Neutrophil (primary cell): ENCODE measurements around the gene KLHL18.

Experiments used
- H3K27ac ChIP-seq: fragments of 200-600 bp; sonication (generic); 2 replicates; pipeline ENCODE4 v1.5.1; 2016; ENCODE audit warnings: mild to moderate bottlenecking, moderate library complexity
- H3K27me3 ChIP-seq: fragments of 200-600 bp; sonication (generic); 2 replicates; pipeline ENCODE4 v1.6.0; 2016; ENCODE audit warnings: mild to moderate bottlenecking
- H3K36me3 ChIP-seq: fragments of 200-600 bp; sonication (generic); 2 replicates; pipeline ENCODE4 v1.5.1; 2017
- H3K4me1 ChIP-seq, 2 experiments: fragments of 200-600 bp in 1 of 2; sonication (generic) in 1 of 2; 1 replicate in 1 of 2; 2 replicates in 1 of 2; pipeline versions ENCODE4 v1.5.1 to v1.6.1; 2013 to 2016; ENCODE audit warnings: low read depth in 1 of 2, low read length in 1 of 2, mild to moderate bottlenecking in 1 of 2, moderate library complexity in 1 of 2; ENCODE audit not compliant: control insufficient read depth in 1 of 2, insufficient read depth in 1 of 2
- H3K4me3 ChIP-seq, 2 experiments: fragments of 200-600 bp in 1 of 2; sonication (generic) in 1 of 2; 1 replicate in 1 of 2; 2 replicates in 1 of 2; pipeline ENCODE4 v1.5.1; 2013 to 2016; ENCODE audit warnings: low read depth in 1 of 2, low read length in 1 of 2, mild to moderate bottlenecking in 1 of 2, moderate library complexity in 1 of 2
- H3K9me3 ChIP-seq: fragments of 200-600 bp; sonication (generic); 2 replicates; pipeline ENCODE4 v1.5.1; 2016
- TF ChIP-seq, protein P1 (sequence below): fragments of 200-600 bp; sonication (generic); IDR thresholded peaks from 2 replicates; pipeline ENCODE4 v1.5.1; 2016; ENCODE audit warnings: antibody characterized with exemption

The KLHL18 gene

DNA sequence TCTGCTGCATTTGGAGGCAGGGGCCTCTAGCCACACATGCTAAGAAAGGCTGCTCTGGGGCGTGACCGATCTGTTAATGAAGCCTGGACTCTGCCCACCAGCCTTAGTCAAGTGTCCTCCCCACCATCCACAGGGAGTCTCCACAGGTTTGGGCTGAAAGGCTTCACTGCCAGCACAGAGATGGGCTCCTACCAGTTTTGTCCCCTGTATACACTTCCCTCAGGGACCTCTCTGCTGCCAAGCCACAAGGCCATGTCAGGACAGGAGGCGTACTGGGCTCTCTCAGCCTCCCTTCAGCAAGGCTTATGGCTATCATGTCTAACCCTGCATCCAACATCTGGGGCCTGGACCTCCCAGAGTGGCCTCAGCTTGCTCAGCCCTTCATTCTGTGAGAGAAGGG, 23.6 kb upstream of the KLHL18 start:
- Histone ChIP-seq H3K9me3 (no peaks in the 10 kb centered on the region), H3K36me3 (no peaks in the 10 kb centered on the region), H3K27me3 (no peaks in the 10 kb centered on the region), H3K4me1 (no peaks in the 10 kb centered on the region), H3K4me3 (no peak overlapping the region), H3K27ac (no peak overlapping the region)
- TF ChIP-seq, protein P1, sequence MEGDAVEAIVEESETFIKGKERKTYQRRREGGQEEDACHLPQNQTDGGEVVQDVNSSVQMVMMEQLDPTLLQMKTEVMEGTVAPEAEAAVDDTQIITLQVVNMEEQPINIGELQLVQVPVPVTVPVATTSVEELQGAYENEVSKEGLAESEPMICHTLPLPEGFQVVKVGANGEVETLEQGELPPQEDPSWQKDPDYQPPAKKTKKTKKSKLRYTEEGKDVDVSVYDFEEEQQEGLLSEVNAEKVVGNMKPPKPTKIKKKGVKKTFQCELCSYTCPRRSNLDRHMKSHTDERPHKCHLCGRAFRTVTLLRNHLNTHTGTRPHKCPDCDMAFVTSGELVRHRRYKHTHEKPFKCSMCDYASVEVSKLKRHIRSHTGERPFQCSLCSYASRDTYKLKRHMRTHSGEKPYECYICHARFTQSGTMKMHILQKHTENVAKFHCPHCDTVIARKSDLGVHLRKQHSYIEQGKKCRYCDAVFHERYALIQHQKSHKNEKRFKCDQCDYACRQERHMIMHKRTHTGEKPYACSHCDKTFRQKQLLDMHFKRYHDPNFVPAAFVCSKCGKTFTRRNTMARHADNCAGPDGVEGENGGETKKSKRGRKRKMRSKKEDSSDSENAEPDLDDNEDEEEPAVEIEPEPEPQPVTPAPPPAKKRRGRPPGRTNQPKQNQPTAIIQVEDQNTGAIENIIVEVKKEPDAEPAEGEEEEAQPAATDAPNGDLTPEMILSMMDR, result no peak

DNA sequence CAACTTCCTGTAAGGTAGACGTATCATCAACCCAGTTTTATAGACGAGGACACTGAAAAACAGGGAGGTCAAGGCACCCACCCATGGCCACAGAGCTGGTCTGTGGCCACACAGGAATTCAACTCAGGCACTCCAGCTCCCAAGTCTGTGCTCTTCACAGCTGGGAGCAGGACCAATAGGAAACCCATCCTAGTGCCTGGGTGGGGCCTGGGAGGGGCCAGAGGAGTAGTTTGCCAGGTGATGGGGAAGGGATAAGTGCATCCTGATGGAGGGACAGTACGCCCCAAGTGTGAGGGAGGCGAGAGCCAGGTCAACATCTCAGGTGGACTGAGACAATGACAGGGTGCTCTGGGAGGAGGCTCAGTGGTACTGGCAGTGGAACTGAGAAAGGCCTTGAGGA, 22.1 kb upstream of the KLHL18 start:
- no peak overlapping the region for H3K27ac ChIP-seq
- no peaks in the 10 kb centered on the region for H3K9me3 ChIP-seq
- no peaks in the 10 kb centered on the region for H3K27me3 ChIP-seq
- no peaks in the 10 kb centered on the region for H3K4me1 ChIP-seq
- H3K4me3 ChIP-seq, result no peak overlapping the region
- TF ChIP-seq, protein P1, result no peak
- H3K36me3 ChIP-seq, result no peaks in the 10 kb centered on the region

DNA sequence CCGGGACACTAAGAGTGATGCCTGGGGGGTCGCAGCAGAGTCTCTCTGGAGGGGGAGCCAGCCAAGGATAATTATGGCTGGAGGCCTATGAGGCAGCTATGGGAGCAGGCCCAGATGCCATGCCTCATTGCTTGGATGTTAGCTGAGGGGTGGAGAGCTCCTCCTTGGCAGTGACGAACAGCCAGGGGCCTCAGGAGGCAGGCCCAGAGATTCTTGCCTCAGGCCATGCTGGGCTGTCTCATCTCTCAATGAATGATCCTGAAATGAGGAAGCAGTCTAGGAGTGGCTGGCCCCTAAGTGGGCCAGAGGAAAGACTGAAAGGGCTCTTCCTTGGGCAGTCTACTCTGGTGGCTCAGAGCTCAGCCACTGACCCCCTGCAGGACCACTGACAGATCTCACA, 21.4 kb upstream of the KLHL18 start:
- TF ChIP-seq, protein P1, result no peak
- no peaks in the 10 kb centered on the region for H3K27me3 ChIP-seq
- no peak overlapping the region for H3K27ac ChIP-seq
- no peak overlapping the region for H3K4me3 ChIP-seq
- no peaks in the 10 kb centered on the region for H3K4me1 ChIP-seq
- no peaks in the 10 kb centered on the region for H3K36me3 ChIP-seq
- H3K9me3 ChIP-seq, result no peaks in the 10 kb centered on the region

DNA sequence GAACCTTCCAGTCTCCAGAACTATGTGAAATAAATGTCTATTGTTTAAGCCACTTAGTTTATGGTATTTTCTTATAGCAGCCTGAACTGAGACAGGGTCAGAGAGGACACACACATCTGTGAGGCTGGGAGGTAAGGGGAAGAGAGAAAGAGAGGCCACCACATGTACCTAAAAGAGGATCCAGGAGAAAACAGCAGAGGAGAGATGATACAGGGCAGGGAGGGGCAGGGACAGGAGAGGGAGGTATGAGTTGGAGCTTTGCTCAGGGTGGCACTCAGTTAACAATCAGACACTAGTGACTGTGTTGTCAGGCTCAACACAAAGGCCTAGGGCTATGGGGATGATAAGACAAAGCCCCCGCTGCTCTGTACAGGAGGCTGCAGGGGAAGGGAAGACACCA, 17.7 kb upstream of the KLHL18 start:
- Histone ChIP-seq H3K9me3 (no peaks in the 10 kb centered on the region), H3K4me3 (no peak overlapping the region), H3K27ac (no peak overlapping the region), H3K36me3 (no peaks in the 10 kb centered on the region), H3K4me1 (no peaks in the 10 kb centered on the region), H3K27me3 (no peaks in the 10 kb centered on the region)
- TF ChIP-seq, protein P1, result no peak

DNA sequence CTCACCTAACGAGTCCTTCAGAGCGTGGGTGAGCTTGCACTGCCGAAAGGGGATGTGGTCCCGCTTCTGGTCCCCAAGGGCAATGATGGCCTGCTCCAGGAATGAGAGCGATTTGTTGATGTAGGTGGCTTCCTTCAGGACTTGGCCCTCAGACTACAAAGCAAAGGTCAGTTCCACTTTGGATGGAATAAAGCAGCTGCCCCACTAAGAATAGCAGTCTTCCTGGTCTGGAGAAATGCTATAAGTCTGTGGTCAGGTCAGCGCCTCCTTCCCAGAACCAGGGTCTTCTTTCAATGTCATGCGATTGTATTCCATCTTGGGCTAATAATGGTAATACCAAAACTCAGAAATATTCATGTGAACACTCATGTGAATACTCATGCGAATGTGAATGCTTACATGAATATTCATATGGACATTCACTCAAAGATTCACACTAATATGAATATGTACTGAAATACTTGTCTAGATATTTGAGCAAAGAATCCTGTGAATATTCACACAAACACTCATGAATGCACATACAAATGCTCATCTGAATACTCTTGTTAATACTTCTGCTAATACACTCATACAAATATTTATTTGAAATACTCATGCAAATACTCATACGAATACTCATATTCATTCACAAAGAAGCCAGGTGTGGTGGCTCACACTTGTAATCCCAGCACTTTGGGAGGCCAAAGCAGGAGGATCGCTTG, 16.9 kb upstream of the KLHL18 start:
- H3K4me1 ChIP-seq, result peaks cover 0 to 3% of the 10 kb centered on the region in 2 experiments
- no peaks in the 10 kb centered on the region for H3K36me3 ChIP-seq
- TF ChIP-seq, protein P1, result no peak
- no peaks in the 10 kb centered on the region for H3K27me3 ChIP-seq
- H3K9me3 ChIP-seq, result no peaks in the 10 kb centered on the region
- H3K4me3 ChIP-seq, result no peak overlapping the region
- no peak overlapping the region for H3K27ac ChIP-seq
